ENCODE results near the gene CNGA3. TPM values are rescaled to one million over a fixed set of nuclear protein-coding genes. Genes with fewer than 3 reads are reported as not detected.

Gene CNGA3
- total RNA-seq, 2 donors from 2014 or later: 1.1 TPM; not detected in 1

DNA sequence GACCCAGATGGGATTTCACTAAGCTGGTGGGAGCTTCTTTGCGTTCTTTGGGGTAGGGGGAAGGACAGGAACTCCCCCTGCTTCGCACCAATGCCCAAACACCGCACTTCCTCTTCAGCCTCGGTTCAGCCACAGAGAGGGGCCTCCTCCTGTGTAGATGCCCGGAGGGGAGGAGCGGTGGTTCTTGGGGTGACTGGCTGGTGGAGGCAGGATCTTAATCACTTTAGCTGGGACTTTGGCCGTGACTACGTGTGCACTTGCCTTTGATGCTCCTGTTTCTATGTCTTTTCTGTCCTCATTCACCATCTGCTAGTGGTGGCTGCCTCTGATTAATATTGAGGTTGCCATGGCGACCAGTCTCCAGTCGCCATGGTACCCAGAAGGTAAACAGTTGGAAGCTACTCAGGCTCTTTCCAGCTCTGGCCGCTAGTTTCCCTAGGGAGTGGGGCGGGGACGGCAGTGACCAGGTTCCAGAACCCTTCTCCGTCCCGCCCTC lies 1.9 kb downstream of the CNGA3 start:
- H3K27ac ChIP-seq: no peak overlapping the region
- 7% methylated on average over 15 of the region's 15 CpGs for WGBS
- H3K4me3 ChIP-seq: no peak overlapping the region
- no peaks in the 10 kb centered on the region for H3K36me3 ChIP-seq
- intact Hi-C loops (cut with DNase I): no loop called here
- peaks cover 20% of the 10 kb centered on the region for H3K27me3 ChIP-seq (replicated peaks; ENCODE audit: insufficient read depth)
- H3K4me1 ChIP-seq (replicated peaks): no peaks in the 10 kb centered on the region
- no peaks in the 10 kb centered on the region for H3K9me3 ChIP-seq
- DNase-seq (ENCODE audit: low spot score): no peak
- TF ChIP-seq POLR2AphosphoS5 (IDR thresholded peaks at IDR 0.05): no peak
- no peak for TF ChIP-seq POLR2A (IDR thresholded peaks at IDR 0.05)
- TF ChIP-seq, protein P1, sequence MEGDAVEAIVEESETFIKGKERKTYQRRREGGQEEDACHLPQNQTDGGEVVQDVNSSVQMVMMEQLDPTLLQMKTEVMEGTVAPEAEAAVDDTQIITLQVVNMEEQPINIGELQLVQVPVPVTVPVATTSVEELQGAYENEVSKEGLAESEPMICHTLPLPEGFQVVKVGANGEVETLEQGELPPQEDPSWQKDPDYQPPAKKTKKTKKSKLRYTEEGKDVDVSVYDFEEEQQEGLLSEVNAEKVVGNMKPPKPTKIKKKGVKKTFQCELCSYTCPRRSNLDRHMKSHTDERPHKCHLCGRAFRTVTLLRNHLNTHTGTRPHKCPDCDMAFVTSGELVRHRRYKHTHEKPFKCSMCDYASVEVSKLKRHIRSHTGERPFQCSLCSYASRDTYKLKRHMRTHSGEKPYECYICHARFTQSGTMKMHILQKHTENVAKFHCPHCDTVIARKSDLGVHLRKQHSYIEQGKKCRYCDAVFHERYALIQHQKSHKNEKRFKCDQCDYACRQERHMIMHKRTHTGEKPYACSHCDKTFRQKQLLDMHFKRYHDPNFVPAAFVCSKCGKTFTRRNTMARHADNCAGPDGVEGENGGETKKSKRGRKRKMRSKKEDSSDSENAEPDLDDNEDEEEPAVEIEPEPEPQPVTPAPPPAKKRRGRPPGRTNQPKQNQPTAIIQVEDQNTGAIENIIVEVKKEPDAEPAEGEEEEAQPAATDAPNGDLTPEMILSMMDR (IDR thresholded peaks at IDR 0.05): no peak

DNA sequence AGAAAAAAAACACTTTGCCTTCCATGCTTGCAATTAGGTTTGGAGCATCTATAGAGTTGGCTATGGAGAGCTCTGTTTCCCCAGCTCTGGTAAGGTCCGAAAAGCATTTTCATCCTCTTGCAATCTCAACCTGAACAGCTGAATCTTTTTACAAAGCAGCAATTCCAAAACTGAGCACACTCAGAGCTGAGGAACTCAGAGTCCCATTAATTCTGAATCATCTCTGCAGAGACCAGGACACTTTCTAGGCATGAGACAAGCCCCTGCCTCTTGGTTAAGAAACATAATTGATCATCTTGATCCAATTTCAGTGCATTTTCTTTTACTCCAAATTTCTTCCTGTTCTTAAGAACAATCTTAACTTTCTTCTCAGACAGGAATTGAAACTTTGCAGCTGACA lies 4.2 kb downstream of the CNGA3 start:
- no peaks in the 10 kb centered on the region for H3K9me3 ChIP-seq
- 74% methylated on average over 1 of the region's 1 CpG for WGBS
- H3K4me1 ChIP-seq (replicated peaks): no peaks in the 10 kb centered on the region
- no peaks in the 10 kb centered on the region for H3K36me3 ChIP-seq
- intact Hi-C loops (cut with DNase I): no loop called here
- no peak for DNase-seq (ENCODE audit: low spot score)
- H3K27ac ChIP-seq: no peak overlapping the region
- peaks cover 20% of the 10 kb centered on the region for H3K27me3 ChIP-seq (replicated peaks; ENCODE audit: insufficient read depth)
- TF ChIP-seq POLR2AphosphoS5 (IDR thresholded peaks at IDR 0.05) (no peak), POLR2A (IDR thresholded peaks at IDR 0.05) (no peak)
- TF ChIP-seq, protein P1 (IDR thresholded peaks at IDR 0.05): no peak
- H3K4me3 ChIP-seq: no peak overlapping the region

DNA sequence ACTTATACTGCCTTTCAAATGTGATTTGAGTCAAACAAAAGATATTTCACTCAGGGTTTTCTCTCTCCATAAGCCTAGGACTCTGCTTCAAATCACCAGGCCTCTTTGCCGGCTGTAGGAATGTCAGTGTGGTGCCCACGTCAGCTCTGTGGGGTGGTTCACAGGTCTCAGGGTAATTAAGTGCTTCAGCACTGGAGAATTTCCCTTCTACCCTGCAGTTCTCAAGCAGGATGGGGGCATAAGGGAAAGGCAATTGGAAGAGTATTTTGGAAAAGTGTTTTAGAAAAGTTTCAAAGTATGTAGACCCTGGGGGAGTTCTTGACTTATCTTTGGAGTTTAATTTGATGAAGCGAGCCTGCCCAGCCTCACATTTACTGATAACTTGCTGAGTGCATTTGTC lies 9.6 kb downstream of the CNGA3 start:
- no peaks in the 10 kb centered on the region for H3K36me3 ChIP-seq
- no peak overlapping the region for H3K27ac ChIP-seq
- TF ChIP-seq POLR2AphosphoS5 (IDR thresholded peaks at IDR 0.05): no peak
- TF ChIP-seq POLR2A (IDR thresholded peaks at IDR 0.05): no peak
- TF ChIP-seq, protein P1 (IDR thresholded peaks at IDR 0.05): no peak
- WGBS: 67% methylated on average over 3 of the region's 3 CpGs
- H3K4me3 ChIP-seq: no peak overlapping the region
- intact Hi-C loops (cut with DNase I): no loop called here
- no peaks in the 10 kb centered on the region for H3K4me1 ChIP-seq (replicated peaks)
- no peak for DNase-seq (ENCODE audit: low spot score)
- no peaks in the 10 kb centered on the region for H3K9me3 ChIP-seq
- H3K27me3 ChIP-seq (replicated peaks; ENCODE audit: insufficient read depth): no peaks in the 10 kb centered on the region

DNA sequence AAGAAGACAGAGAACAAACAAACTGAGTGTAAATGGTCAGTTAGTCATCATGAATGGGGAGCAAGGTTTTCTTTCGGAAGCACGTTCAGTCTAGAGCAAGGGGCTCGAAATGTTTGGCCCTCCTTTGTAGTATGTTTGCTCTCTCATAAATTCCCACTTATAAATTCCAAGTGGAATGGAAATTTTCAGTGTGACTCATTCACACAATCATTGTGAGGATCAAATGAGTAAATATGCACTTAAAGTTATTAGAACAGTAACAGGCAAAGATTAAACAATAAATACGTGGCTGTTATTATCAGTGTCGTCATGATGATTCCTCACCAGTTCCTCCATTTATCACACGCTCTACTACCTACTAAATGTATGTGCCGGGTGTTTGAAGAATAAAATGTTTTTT lies 10.5 kb downstream of the CNGA3 start:
- DNase-seq (ENCODE audit: low spot score): no peak
- Histone ChIP-seq H3K27me3 (replicated peaks; ENCODE audit: insufficient read depth) (no peaks in the 10 kb centered on the region), H3K36me3 (no peaks in the 10 kb centered on the region), H3K4me3 (no peak overlapping the region), H3K9me3 (no peaks in the 10 kb centered on the region), H3K4me1 (replicated peaks) (no peaks in the 10 kb centered on the region), H3K27ac (no peak overlapping the region)
- intact Hi-C loops (cut with DNase I): no loop called here
- 34% methylated on average over 7 of the region's 7 CpGs for WGBS
- TF ChIP-seq, protein P1 (IDR thresholded peaks at IDR 0.05): no peak
- TF ChIP-seq POLR2A (IDR thresholded peaks at IDR 0.05) (no peak), POLR2AphosphoS5 (IDR thresholded peaks at IDR 0.05) (no peak)

GRCh38 chr2:98357849-98358248 lies 11.6 kb downstream of the CNGA3 start:
- Histone ChIP-seq H3K36me3 (no peaks in the 10 kb centered on the region), H3K27ac (no peak overlapping the region), H3K4me1 (replicated peaks) (no peaks in the 10 kb centered on the region), H3K27me3 (replicated peaks; ENCODE audit: insufficient read depth) (no peaks in the 10 kb centered on the region), H3K9me3 (no peaks in the 10 kb centered on the region), H3K4me3 (no peak overlapping the region)
- DNase-seq (ENCODE audit: low spot score): no peak
- TF ChIP-seq POLR2AphosphoS5 (IDR thresholded peaks at IDR 0.05) (no peak), POLR2A (IDR thresholded peaks at IDR 0.05) (no peak)
- TF ChIP-seq, protein P1 (IDR thresholded peaks at IDR 0.05): no peak
- WGBS: 60% methylated on average over 3 of the region's 3 CpGs
- intact Hi-C loops (cut with DNase I): no loop called here

All from prostate gland (tissue), 2 donors.